Measurements from ENCODE around the gene TMEM200A. TPM values are rescaled to one million over a fixed set of nuclear protein-coding genes. Genes with fewer than 3 reads are reported as not detected.

The TMEM200A gene
- total and polyA plus RNA-seq, 10 of the 15 experiments (the other 5 are each of a cell fraction or from before 2014, with no cell fraction given): 5.5 to 12.4 (median 9.6) TPM

DNA sequence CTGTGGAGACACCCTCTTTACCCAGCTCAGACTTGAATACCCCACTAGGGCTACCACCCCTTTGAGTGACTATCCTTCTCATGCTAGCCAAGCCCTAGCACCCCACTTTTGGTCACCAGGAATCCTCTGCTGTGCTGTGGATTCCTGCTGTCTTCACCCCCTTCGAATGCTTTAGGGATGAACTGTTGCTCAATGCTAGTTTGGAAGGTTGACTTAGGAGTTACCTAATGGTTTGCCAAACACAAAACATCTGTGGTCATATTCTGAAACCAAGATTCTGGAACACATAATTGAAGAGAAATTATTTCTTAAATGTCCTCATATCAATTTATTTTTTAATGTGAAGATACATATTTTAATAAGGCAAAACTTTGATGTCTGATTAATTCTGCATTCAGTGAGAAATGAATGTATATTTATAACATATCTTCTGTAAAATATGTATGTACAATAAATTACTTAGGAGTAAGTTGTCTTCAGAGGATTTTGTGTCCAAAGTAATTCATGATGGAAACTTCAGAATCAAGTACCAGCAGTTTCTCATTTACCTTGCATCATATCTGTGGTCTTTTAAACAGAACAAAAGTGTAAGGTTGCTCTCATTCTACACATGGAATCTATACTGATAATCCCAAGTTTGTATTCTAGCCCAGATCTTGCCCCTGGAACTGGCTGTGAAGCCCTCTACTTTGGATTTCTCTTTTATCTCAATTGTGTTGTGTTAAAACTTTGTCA lies 46.9 kb downstream of the TMEM200A start:
- Histone ChIP-seq H3K79me2 (ENCODE audit: control insufficient read depth, insufficient read depth, low read length) (no peaks in the 10 kb centered on the region), H3K9me3 (replicated peaks; ENCODE audit: control insufficient read depth, insufficient read depth, low read length) (no peaks in the 10 kb centered on the region), H3K27ac (ENCODE audit: control insufficient read depth, insufficient read depth) (no peak overlapping the region), H3K4me1 (ENCODE audit: control insufficient read depth, insufficient read depth, low read length) (no peaks in the 10 kb centered on the region), H3K4me3 (no peak overlapping the region), H4K20me1 (ENCODE audit: control insufficient read depth, insufficient read depth) (0 out of 2 replicates have a peak, but pooled peaks cover 3% of the 10 kb centered on the region), H3K27me3 (replicated peaks in 1 of 2; ENCODE audit: control insufficient read depth in 2 of 2, insufficient read depth in 2 of 2, low read length in 1 of 2) (no peaks in the 10 kb centered on the region), H2AFZ (ENCODE audit: control insufficient read depth, low read depth, low read length) (no peak overlapping the region), H3K4me2 (ENCODE audit: control insufficient read depth, insufficient read depth) (no peak overlapping the region), H3K9ac (ENCODE audit: control insufficient read depth, insufficient read depth, low read length) (no peak overlapping the region), H3K36me3 (ENCODE audit: control insufficient read depth in 2 of 2, insufficient read depth in 2 of 2, low read length in 1 of 2) (no peaks in the 10 kb centered on the region)
- CTCF ChIA-PET: interaction anchor here (0.7 kb wide), 1 partner anchor 174 kb away, joined by 5 read pairs; no protein-coding TSS in a partner anchor
- no peak for FAIRE-seq
- WGBS (ENCODE audit: insufficient coverage, insufficient replicate concordance, low lambda C conversion rate, missing lambda C conversion rate): 36% methylated on average over 1 of the region's 1 CpG
- POLR2A ChIA-PET: no interaction called here
- TF ChIP-seq IKZF1 (conservative IDR thresholded peaks at IDR 0.05) (no peak), FOXK2 (IDR thresholded peaks at IDR 0.05) (no peak), RFX5 (IDR thresholded peaks at IDR 0.05; ENCODE audit: low read depth, low read length) (no peak), BMI1 (IDR thresholded peaks at IDR 0.05; ENCODE audit: borderline replicate concordance) (no peak), POLR2AphosphoS2 (IDR thresholded peaks at IDR 0.05; ENCODE audit: low read depth, low read length) (no peak), SIN3A (IDR thresholded peaks at IDR 0.05; ENCODE audit: low read depth, low read length) (no peak), NR2C1 (IDR thresholded peaks at IDR 0.05) (no peak), IKZF2 (IDR thresholded peaks at IDR 0.05) (no peak), SMARCA5 (IDR thresholded peaks at IDR 0.05) (no peak)
- TF ChIP-seq, protein P1, sequence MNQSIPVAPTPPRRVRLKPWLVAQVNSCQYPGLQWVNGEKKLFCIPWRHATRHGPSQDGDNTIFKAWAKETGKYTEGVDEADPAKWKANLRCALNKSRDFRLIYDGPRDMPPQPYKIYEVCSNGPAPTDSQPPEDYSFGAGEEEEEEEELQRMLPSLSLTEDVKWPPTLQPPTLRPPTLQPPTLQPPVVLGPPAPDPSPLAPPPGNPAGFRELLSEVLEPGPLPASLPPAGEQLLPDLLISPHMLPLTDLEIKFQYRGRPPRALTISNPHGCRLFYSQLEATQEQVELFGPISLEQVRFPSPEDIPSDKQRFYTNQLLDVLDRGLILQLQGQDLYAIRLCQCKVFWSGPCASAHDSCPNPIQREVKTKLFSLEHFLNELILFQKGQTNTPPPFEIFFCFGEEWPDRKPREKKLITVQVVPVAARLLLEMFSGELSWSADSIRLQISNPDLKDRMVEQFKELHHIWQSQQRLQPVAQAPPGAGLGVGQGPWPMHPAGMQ (IDR thresholded peaks at IDR 0.05; ENCODE audit: borderline replicate concordance): no peak
- TF ChIP-seq, protein P2, sequence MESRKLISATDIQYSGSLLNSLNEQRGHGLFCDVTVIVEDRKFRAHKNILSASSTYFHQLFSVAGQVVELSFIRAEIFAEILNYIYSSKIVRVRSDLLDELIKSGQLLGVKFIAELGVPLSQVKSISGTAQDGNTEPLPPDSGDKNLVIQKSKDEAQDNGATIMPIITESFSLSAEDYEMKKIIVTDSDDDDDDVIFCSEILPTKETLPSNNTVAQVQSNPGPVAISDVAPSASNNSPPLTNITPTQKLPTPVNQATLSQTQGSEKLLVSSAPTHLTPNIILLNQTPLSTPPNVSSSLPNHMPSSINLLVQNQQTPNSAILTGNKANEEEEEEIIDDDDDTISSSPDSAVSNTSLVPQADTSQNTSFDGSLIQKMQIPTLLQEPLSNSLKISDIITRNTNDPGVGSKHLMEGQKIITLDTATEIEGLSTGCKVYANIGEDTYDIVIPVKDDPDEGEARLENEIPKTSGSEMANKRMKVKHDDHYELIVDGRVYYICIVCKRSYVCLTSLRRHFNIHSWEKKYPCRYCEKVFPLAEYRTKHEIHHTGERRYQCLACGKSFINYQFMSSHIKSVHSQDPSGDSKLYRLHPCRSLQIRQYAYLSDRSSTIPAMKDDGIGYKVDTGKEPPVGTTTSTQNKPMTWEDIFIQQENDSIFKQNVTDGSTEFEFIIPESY (IDR thresholded peaks at IDR 0.05): no peak
- TF ChIP-seq, protein P3, sequence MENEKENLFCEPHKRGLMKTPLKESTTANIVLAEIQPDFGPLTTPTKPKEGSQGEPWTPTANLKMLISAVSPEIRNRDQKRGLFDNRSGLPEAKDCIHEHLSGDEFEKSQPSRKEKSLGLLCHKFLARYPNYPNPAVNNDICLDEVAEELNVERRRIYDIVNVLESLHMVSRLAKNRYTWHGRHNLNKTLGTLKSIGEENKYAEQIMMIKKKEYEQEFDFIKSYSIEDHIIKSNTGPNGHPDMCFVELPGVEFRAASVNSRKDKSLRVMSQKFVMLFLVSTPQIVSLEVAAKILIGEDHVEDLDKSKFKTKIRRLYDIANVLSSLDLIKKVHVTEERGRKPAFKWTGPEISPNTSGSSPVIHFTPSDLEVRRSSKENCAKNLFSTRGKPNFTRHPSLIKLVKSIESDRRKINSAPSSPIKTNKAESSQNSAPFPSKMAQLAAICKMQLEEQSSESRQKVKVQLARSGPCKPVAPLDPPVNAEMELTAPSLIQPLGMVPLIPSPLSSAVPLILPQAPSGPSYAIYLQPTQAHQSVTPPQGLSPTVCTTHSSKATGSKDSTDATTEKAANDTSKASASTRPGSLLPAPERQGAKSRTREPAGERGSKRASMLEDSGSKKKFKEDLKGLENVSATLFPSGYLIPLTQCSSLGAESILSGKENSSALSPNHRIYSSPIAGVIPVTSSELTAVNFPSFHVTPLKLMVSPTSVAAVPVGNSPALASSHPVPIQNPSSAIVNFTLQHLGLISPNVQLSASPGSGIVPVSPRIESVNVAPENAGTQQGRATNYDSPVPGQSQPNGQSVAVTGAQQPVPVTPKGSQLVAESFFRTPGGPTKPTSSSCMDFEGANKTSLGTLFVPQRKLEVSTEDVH (IDR thresholded peaks at IDR 0.05; ENCODE audit: low read depth, partially characterized antibody): no peak
- DNase-seq (ENCODE audit: low read depth, low spot score): no peak
- RAD21 ChIA-PET (ENCODE audit: unreplicated experiment): interaction anchor here (0.7 kb wide), 1 partner anchor 286 kb away, joined by 5 read pairs; no protein-coding TSS in a partner anchor
- intact Hi-C loops (cut with micrococcal nuclease; ENCODE audit: unreplicated experiment) (no loop called here), in situ Hi-C loops (cut with MboI) (no loop called here)
- SMC1A ChIA-PET (ENCODE audit: uncharacterized antibody, unreplicated experiment): interaction anchor here (1.1 to 2.0 kb wide), 2 partner anchors 17 to 18 kb away, joined by 4 to 5 read pairs; no protein-coding TSS in a partner anchor
- no TSS peak for BruUV-seq (replicated peaks)
- no peak for ATAC-seq
